NCI-H345 (cell line): Measurements from ENCODE around the gene SRRM4.
A peak's percentile ranks its signal among the peaks of the same experiment; 100 is the strongest.

Source experiments
- DNase-seq: peaks from one replicate; lab custom pipeline; 2025; lab: John Stamatoyannopoulos, UW

Gene SRRM4

GRCh38 chr12:119168721-119169120 lies 187.4 kb downstream of the SRRM4 start:
- DNase-seq = no peak

GRCh38 chr12:119169150-119169549 lies 187.8 kb downstream of the SRRM4 start:
- DNase-seq = no peak

GRCh38 chr12:119171291-119171690 lies 189.9 kb downstream of the SRRM4 start:
- DNase-seq = no peak

- DNase-seq = no peak
Measured at GRCh38 chr12:119171691-119172425, 190.5 kb downstream of the SRRM4 start.

GRCh38 chr12:119175081-119175480 lies 193.7 kb downstream of the SRRM4 start:
- DNase-seq = no peak

GRCh38 chr12:119176267-119177055 lies 195.1 kb downstream of the SRRM4 start:
- peak; percentile 32 for DNase-seq

GRCh38 chr12:119177056-119177325 lies 195.7 kb downstream of the SRRM4 start:
- DNase-seq = no peak

GRCh38 chr12:119177724-119178380 lies 196.5 kb downstream of the SRRM4 start:
- DNase-seq = no peak

GRCh38 chr12:119178544-119179334 lies 197.4 kb downstream of the SRRM4 start, which contains the start of gene HSPB8:
Gene HSPB8, plus strand, starts transcription at chr12:119178931. Its CDS starts 382 bp downstream, at chr12:119179313.
- no peak for DNase-seq

- DNase-seq = no peak
Measured at GRCh38 chr12:119179335-119180021, 198.1 kb downstream of the SRRM4 start.

- no peak for DNase-seq
Measured at GRCh38 chr12:119180380-119181040, 199.2 kb downstream of the SRRM4 start.

- no peak for DNase-seq
Measured at GRCh38 chr12:119181202-119181601, 199.9 kb downstream of the SRRM4 start.

GRCh38 chr12:119181944-119182343 lies 200.6 kb downstream of the SRRM4 start:
- DNase-seq = no peak

- DNase-seq = no peak
Measured at GRCh38 chr12:119182701-119183493, 201.6 kb downstream of the SRRM4 start.

GRCh38 chr12:119183942-119184695 lies 202.8 kb downstream of the SRRM4 start:
- DNase-seq = no peak

GRCh38 chr12:119195256-119195655 lies 213.9 kb downstream of the SRRM4 start:
- DNase-seq = no peak

- no peak for DNase-seq
Measured at GRCh38 chr12:119198440-119198839, 217.1 kb downstream of the SRRM4 start.

GRCh38 chr12:119200601-119201000 lies 219.3 kb downstream of the SRRM4 start:
- DNase-seq = no peak

GRCh38 chr12:119201789-119202543 lies 220.6 kb downstream of the SRRM4 start:
- DNase-seq = peak; percentile 91
